Eye (tissue), 1 donor: ENCODE results near the gene DHRS12.
A peak's percentile ranks its signal among the peaks of the same experiment; 100 is the strongest.

Experiments used
- DNase-seq: peaks from one replicate; pipeline ENCODE4 v3.0.0-alpha.2; 2015

Gene DHRS12

GRCh38 chr13:51758691-51759090, 45.3 kb downstream of the DHRS12 start:
- no peak for DNase-seq

GRCh38 chr13:51756651-51757050, 47.3 kb downstream of the DHRS12 start:
- no peak for DNase-seq

DNA sequence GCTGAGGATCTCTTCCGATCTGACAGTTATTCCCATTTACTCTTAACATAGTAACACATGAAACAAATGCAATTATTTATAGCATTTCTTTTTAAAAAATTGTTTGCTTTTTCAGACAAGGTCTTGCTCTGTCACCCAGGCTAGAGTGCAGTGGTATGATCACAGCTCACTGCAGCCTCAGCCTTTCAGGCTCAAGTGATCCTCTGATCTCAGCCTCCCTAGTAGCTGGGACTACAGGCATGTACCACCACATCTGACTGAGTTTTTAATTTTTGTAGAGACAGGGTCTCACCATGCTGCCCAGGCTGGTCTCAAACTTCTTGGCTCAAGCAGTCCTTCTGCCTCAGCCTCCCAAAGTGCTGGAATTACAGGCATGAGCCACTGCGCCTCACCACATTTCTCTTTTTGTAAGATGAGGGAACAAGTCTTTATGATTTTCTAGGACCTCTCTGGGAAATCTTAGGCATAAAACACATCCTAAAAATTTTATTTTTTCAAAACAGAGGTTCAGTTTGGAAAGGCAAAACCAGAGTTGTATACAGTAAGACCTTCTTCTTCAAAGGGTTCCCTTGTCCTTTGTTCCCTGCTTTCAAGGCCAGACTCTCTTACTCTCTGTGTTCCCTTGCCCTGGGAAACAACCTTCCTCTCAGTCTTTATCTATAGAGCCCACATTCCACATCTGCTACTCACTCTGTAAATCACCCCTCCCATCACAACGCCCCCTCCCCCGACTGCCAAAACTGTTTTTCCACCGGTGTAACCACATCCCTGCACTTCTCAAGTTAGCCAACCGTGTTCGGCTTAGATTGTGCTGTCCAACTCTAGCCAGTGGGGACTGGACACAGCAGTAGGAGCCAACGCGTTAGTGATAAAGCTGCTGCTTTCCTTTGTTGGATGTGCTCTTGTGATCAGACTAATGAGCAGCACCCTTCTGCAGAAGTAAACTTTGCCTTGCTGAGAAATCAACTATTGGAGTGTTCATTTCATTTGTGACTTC, 56.2 kb downstream of the DHRS12 start:
- DNase-seq: no peak

- no peak for DNase-seq
Measured at GRCh38 chr13:51746802-51747201, 57.2 kb downstream of the DHRS12 start.

DNA sequence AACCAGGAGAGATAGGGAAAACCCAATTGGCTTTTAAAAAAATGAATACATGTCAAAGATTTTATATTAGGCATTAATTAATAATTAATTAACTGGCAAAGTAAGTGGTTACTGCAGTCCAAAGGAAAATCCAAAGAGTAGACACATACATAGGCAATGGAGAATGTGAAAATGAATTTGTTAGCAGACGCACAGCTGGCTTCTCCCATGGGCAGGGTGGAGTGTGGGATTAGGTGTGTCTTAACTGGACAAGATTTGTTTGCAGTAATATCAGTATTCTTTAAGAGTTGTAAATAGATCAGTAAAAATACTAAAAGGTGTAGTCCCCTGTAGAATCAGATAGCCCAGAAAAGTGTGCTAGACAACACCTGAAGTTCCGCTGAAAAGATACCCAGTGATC, 58.7 kb downstream of the DHRS12 start:
- no peak for DNase-seq

DNA sequence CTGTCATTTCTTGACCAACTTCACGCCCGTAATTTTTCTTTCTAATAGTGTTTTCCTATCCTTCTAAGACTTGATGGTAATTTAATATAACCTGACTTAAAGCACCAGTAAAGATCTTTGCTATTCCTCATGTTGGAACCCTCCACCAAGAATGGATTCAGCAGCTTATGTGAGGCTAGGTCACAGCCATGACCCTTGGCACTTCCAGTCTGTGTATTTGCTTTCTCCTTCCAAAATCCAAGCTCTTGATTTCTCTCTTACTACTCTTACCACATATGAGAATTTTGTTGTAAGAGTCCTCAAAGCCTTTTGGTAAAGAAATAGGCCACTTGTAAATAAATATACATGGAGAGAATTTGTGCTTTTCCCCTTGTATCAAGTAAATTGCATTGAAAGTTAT, 61.4 kb downstream of the DHRS12 start:
- no peak for DNase-seq

GRCh38 chr13:51742031-51742430, 61.9 kb downstream of the DHRS12 start:
- no peak for DNase-seq

GRCh38 chr13:51740698-51741097, 63.3 kb downstream of the DHRS12 start:
- no peak for DNase-seq

GRCh38 chr13:51739027-51739764, 64.8 kb downstream of the DHRS12 start:
- no peak for DNase-seq

GRCh38 chr13:51738226-51738905, 65.6 kb downstream of the DHRS12 start:
- DNase-seq: no peak

DNA sequence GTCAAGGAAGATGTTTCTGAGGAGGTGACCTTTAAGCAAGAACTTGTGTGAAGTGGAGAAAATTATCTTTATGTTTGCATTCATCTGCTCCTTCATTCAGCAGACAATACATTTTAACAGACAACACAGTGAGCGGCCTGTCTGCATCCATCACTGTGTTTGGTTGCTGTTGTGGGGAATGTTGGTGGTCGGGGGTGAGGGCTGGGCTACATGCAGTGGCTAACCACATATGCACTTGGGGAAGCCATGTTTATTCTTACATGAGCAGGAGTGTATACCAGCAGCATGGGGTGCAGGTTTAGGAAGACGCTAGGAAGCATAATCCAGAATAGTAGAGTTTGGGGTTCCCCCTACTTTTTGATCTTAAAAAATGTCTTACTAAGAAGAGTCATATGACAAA, 66.4 kb downstream of the DHRS12 start:
- DNase-seq: no peak

GRCh38 chr13:51734786-51735185, 69.2 kb downstream of the DHRS12 start:
- no peak for DNase-seq

DNA sequence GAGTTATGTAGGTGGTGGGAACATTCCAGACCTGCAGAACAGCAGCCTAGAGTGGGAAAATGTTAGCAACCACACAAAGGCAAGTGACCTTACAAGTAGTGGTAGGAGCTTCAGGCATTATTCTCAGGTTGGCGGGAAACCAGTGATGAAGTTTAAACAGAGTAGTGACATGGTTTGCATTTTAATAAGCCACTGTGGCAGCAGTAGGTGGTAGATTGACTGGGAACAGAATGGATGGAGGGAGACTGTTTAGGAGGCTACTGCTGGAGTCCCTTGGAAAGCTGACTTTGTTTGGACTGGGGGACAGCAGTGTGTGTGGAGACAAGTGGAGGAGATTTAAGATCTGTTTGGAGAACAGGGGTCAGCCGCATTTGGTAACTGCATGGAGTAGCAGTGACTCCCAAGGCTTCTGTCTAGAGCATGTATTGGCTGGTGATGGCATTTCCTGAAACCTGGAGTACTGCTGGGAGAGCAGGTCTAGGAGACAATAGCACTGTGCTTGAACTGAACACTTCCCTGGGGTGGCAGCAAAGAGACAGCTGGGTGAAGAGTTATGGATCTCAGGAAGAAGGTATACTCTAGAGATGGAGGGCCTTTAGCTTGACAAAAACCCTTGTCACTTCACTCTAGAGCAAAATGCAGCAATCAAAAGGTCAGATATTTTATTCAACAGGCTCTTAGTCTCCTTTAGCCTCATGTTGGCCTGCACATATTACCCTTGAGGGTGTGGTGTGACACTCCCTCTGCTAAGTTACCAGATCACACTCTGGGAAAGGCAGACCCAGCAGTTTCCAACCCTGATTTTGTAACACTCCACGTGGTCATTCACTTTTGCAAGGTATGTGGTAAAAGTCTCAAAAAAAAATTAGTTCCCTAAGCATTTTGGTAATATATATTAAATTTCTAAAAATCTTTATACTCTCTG, 70.3 kb downstream of the DHRS12 start:
- no peak for DNase-seq

GRCh38 chr13:51731759-51732158, 72.2 kb downstream of the DHRS12 start:
- peak; percentile 37 for DNase-seq

- no peak for DNase-seq
Measured at GRCh38 chr13:51730927-51731326, 73.0 kb downstream of the DHRS12 start.

DNA sequence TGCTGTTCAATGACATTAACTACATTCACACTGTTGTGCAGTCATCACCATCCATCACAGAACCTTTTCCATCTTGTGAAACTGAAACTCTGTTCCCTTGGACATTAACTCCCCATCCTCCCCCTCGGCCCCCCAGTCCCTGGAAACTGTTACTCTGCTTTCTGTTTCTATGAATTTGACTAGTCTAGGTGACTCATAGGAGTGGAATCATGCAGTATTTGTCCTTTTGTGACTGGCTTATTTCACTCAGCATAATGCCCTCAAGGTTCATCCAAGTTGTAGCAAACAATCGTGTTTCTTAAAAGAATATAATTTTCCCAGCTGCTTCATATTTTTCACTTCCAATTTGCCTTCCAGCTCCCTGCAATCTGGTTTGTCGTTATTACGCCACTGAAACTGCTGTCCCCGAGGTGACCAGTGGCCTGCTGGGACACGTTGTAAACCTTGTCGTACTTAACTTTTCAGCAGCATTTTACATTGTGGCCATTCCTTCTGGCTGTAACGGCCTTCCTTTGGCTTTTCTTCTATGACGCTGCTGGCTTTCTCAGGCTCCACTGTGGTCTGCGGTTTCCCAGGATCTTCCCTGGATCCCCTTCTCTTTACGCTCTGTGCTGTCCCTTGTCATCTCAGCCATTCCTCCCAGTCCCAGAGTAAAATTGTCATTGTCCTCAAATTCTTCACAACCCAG, 74.0 kb downstream of the DHRS12 start:
- DNase-seq: no peak

DNA sequence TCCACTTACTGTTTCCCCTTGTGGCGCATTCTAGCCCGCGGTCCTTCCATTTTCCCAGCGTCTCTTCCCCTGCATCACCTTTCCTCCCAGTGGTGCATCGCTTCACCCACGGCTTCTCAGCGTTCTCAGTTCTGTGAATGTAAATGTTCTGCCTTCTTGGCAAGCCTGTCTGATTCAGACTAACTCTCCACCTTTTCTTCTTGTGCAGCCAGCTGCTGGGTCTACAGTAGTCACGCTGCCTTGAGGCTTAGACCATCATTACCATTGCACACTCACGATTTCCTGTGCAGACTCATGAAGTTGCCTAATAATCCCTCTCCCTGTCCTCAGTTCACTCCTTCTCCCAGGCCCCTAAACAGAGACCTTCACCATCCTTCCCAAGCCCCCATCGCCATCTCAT, 75.0 kb downstream of the DHRS12 start:
- no peak for DNase-seq

GRCh38 chr13:51728275-51728673, 75.7 kb downstream of the DHRS12 start:
- no peak for DNase-seq

GRCh38 chr13:51727634-51728274, 76.2 kb downstream of the DHRS12 start:
- DNase-seq: peak; percentile 46

- DNase-seq: peak; percentile 9
Measured at GRCh38 chr13:51726446-51727193, 77.3 kb downstream of the DHRS12 start.
